Trophoblast cell (in vitro differentiated cells and primary cell): ENCODE results near the gene MGME1.

Experiments
- DNase-seq, 2 donors: peaks; one replicate each; pipeline ENCODE4 v3.0.0-alpha.2; 2016
- H2AFZ ChIP-seq: 2 replicates; pipeline ENCODE4 v1.6.1; 2013; ENCODE audit warnings: low read length, moderate library complexity, mild to moderate bottlenecking; ENCODE audit not compliant: insufficient read depth, poor library complexity
- H2AK5ac ChIP-seq: 2 replicates; pipeline ENCODE4 v1.6.1; 2013; ENCODE audit warnings: mild to moderate bottlenecking, low read length
- H2BK120ac ChIP-seq: 2 replicates; pipeline ENCODE4 v1.6.1; 2013; ENCODE audit warnings: low read length, mild to moderate bottlenecking, moderate library complexity; ENCODE audit not compliant: insufficient read depth, poor library complexity
- H2BK12ac ChIP-seq: 2 replicates; pipeline ENCODE4 v1.6.1; 2013; ENCODE audit warnings: mild to moderate bottlenecking, low read length, moderate library complexity
- H2BK5ac ChIP-seq: 2 replicates; pipeline ENCODE4 v1.6.1; 2013; ENCODE audit warnings: low read length, low read depth, moderate library complexity, mild to moderate bottlenecking; ENCODE audit not compliant: poor library complexity
- H3K14ac ChIP-seq: 2 replicates; pipeline ENCODE4 v1.6.1; 2013; ENCODE audit warnings: mild to moderate bottlenecking, low read length
- H3K18ac ChIP-seq: 2 replicates; pipeline ENCODE4 v1.6.1; 2013; ENCODE audit warnings: mild to moderate bottlenecking, low read length
- H3K23ac ChIP-seq: 2 replicates; pipeline ENCODE4 v1.6.1; 2013; ENCODE audit warnings: low read length
- H3K27ac ChIP-seq: 2 replicates; pipeline ENCODE4 v1.5.1; 2013; ENCODE audit warnings: low read depth, mild to moderate bottlenecking, inconsistent platforms, low read length, moderate library complexity
- H3K27me3 ChIP-seq: 2 replicates; pipeline ENCODE4 v1.6.1; 2013; ENCODE audit warnings: inconsistent platforms, mild to moderate bottlenecking, low read length, moderate library complexity; ENCODE audit not compliant: insufficient read depth
- H3K36me3 ChIP-seq, 2 experiments: 1 replicate in 1 of 2; 2 replicates in 1 of 2; pipeline ENCODE4 v1.6.1; 2013; ENCODE audit warnings: low read length in 2 of 2, mild to moderate bottlenecking in 2 of 2, moderate library complexity in 1 of 2; ENCODE audit not compliant: insufficient read depth in 2 of 2, control insufficient read depth in 1 of 2
- H3K4ac ChIP-seq: 2 replicates; pipeline ENCODE4 v1.6.1; 2013; ENCODE audit warnings: low read depth, mild to moderate bottlenecking, low read length, moderate library complexity
- H3K4me1 ChIP-seq, 2 experiments: 1 replicate in 1 of 2; 2 replicates in 1 of 2; pipeline ENCODE4 v1.6.1; 2013; ENCODE audit warnings: low read length in 2 of 2, mild to moderate bottlenecking in 2 of 2, moderate library complexity in 1 of 2; ENCODE audit not compliant: insufficient read depth in 2 of 2, control insufficient read depth in 1 of 2
- H3K4me2 ChIP-seq: 2 replicates; pipeline ENCODE4 v1.6.1; 2013; ENCODE audit warnings: inconsistent platforms, mild to moderate bottlenecking, low read length, moderate library complexity
- H3K4me3 ChIP-seq: 2 replicates; pipeline ENCODE4 v1.5.1; 2013; ENCODE audit warnings: mild to moderate bottlenecking, low read depth, low read length, inconsistent platforms
- H3K79me1 ChIP-seq: one replicate; pipeline ENCODE4 v1.6.1; 2013; ENCODE audit warnings: low read length
- H3K79me2 ChIP-seq: 2 replicates; pipeline ENCODE4 v1.6.1; 2013; ENCODE audit warnings: low read length, mild to moderate bottlenecking; ENCODE audit not compliant: control insufficient read depth, insufficient read depth, poor library complexity
- H3K9ac ChIP-seq: 2 replicates; pipeline ENCODE4 v1.6.1; 2013; ENCODE audit warnings: mild to moderate bottlenecking, low read length
- H3K9me3 ChIP-seq: 2 replicates; pipeline ENCODE4 v1.6.1; 2013; ENCODE audit warnings: low read depth, mild to moderate bottlenecking, control low read depth, inconsistent platforms, low read length; ENCODE audit not compliant: insufficient read depth
- H4K12ac ChIP-seq: 2 replicates; pipeline ENCODE4 v1.6.1; 2013; ENCODE audit warnings: low read depth, mild to moderate bottlenecking, low read length, moderate library complexity
- H4K8ac ChIP-seq: 2 replicates; pipeline ENCODE4 v1.6.1; 2013; ENCODE audit warnings: low read depth, mild to moderate bottlenecking, low read length, moderate library complexity
- H4K91ac ChIP-seq: one replicate; pipeline ENCODE4 v1.6.1; 2013; ENCODE audit warnings: low read depth, mild to moderate bottlenecking, low read length, moderate library complexity
- WGBS: extraction: QIAGEN DNeasy Blood & Tissue Kit; methylation state at CpG from one replicate; pipeline ENCODE4 v1.1.7; 2013; ENCODE audit warnings: missing lambda C conversion rate; ENCODE audit not compliant: insufficient read length, insufficient coverage; ENCODE audit errors: extremely low coverage; 5-methylcytosine and 5-hydroxymethylcytosine counted together

The MGME1 gene

DNA sequence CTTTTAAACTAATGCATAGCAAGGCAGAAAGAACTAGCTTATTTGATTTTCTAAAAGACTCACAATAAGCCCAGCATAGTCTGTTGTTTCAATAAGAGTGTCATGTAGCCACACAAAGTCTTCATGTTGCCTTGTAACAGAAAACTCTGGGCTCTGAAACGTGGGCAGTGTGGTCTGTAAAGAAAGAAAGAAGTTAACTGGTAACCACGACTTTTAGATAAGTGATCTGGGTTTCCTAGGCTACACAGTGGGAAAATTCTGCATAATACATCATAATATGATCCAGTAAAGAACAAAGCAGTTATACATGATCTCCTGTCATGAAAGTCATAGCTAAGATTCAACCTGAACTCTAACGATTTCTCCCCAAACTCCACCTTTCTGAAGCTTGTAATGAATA lies 13.5 kb upstream of the MGME1 start:
- H2AK5ac ChIP-seq, result no peak overlapping the region
- WGBS, result no CpG with 5 or more reads among the region's 3 CpGs
- no peak overlapping the region for H2BK5ac ChIP-seq
- no peaks in the 10 kb centered on the region for H3K9me3 ChIP-seq
- H3K4me1 ChIP-seq, result no peaks in the 10 kb centered on the region
- H3K27me3 ChIP-seq, result no peaks in the 10 kb centered on the region
- H2BK12ac ChIP-seq, result no peak overlapping the region
- H3K9ac ChIP-seq, result no peak overlapping the region
- H3K79me1 ChIP-seq, result no peaks in the 10 kb centered on the region
- no peak overlapping the region for H3K4me3 ChIP-seq
- H3K18ac ChIP-seq, result no peak overlapping the region
- no peak overlapping the region for H4K12ac ChIP-seq
- H2AFZ ChIP-seq, result no peak overlapping the region
- H4K8ac ChIP-seq, result no peak overlapping the region
- H3K4me2 ChIP-seq, result no peak overlapping the region
- H3K14ac ChIP-seq, result no peak overlapping the region
- peaks cover 19 to 43% of the 10 kb centered on the region in 2 experiments for H3K36me3 ChIP-seq
- no peak overlapping the region for H3K27ac ChIP-seq
- H3K79me2 ChIP-seq, result peaks cover 19% of the 10 kb centered on the region
- H3K4ac ChIP-seq, result peak overlapping the region; percentile 33
- H3K23ac ChIP-seq, result no peak overlapping the region
- no peak overlapping the region for H4K91ac ChIP-seq
- H2BK120ac ChIP-seq, result no peak overlapping the region
- DNase-seq, result no peak

DNA sequence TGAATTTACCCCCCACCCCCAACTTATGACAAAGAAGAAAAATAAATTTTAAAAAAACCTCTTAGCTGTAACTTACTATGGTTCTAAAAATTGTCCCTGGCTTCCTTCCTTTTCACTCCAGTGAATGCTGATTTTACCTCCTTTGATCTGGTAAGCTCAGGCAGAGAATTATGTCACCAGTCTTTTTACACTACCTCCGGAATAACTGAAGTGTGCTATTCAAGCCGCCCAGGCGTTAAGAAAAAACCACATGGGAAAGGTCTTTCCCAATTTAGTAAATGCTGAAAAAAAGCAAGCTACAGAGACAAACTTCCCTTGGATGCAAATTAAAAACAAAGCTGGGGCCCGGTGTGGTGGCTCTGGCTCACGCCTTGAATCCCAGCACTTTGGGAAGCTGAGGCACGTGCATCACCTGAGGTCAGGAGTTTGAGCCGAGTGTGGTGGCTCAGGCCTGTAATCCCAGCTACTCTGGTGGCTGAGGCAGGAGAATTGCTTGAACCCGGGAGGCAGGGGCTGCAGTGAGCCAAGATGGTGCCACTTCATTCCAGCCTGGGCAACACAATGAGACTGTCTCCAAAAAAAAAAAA lies 12.6 kb upstream of the MGME1 start:
- H3K9ac ChIP-seq, result no peak overlapping the region
- H3K23ac ChIP-seq, result no peak overlapping the region
- H3K4me2 ChIP-seq, result no peak overlapping the region
- H4K12ac ChIP-seq, result no peak overlapping the region
- peaks cover 0 to 3% of the 10 kb centered on the region in 2 experiments for H3K4me1 ChIP-seq
- no peak overlapping the region for H2BK120ac ChIP-seq
- H4K8ac ChIP-seq, result no peak overlapping the region
- no peak for DNase-seq
- H3K27ac ChIP-seq, result no peak overlapping the region
- H3K14ac ChIP-seq, result no peak overlapping the region
- peaks cover 19 to 36% of the 10 kb centered on the region in 2 experiments for H3K36me3 ChIP-seq
- no peaks in the 10 kb centered on the region for H3K9me3 ChIP-seq
- no peaks in the 10 kb centered on the region for H3K79me1 ChIP-seq
- H3K27me3 ChIP-seq, result no peaks in the 10 kb centered on the region
- no peak overlapping the region for H2AK5ac ChIP-seq
- H2BK12ac ChIP-seq, result no peak overlapping the region
- H3K4ac ChIP-seq, result peak overlapping the region; percentile 81
- no peak overlapping the region for H2BK5ac ChIP-seq
- no peak overlapping the region for H3K4me3 ChIP-seq
- H2AFZ ChIP-seq, result no peak overlapping the region
- WGBS, result no CpG with 5 or more reads among the region's 8 CpGs
- H4K91ac ChIP-seq, result no peak overlapping the region
- H3K79me2 ChIP-seq, result peaks cover 24% of the 10 kb centered on the region
- no peak overlapping the region for H3K18ac ChIP-seq

DNA sequence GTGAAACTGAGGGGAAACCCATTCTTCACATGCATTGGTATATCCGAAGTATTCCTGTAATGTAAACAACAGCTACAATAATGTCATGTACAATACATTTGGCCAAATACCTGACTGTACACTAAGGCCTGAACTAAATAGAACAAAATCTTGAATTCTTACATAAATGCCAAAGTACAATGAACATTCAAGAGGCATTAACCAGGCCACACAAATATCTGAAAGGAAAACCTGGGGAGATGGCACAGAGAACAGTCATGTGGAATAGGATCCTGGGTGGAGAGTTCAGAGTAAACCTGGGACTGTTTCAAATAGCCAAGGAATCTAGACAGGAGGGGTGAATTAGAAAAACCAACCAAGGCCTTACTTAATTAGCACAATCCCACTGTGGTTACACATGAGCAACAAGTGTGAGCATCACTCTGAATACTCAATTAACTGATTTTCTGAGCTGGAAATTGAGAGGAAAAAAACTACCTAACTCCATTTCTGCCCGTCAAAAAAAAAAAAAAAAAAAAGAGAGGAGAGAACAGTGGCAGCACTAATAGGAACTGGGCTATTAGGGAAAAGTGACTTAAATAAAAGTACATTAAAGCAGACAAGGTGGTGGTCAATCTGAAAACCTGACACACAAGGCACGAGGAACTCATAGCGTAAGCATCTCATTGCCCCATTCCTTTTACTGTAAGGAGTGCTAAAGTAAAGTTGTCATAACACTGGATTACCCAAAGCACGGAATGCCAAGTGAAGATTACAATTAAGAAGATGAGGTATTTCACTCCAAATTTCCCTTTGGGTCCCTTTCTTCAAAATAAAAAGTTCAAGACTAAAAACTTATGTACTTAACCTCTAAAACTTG lies 11.1 kb upstream of the MGME1 start:
- Histone ChIP-seq H3K9me3 (no peaks in the 10 kb centered on the region), H4K91ac (no peak overlapping the region), H2BK120ac (no peak overlapping the region), H2AFZ (no peak overlapping the region), H4K8ac (no peak overlapping the region), H3K27ac (no peak overlapping the region), H3K18ac (no peak overlapping the region), H3K4me2 (no peak overlapping the region), H3K4me1 (peaks cover 0 to 3% of the 10 kb centered on the region in 2 experiments), H3K79me1 (no peaks in the 10 kb centered on the region), H3K4me3 (no peak overlapping the region), H2BK12ac (no peak overlapping the region), H3K79me2 (peaks cover 26% of the 10 kb centered on the region), H3K23ac (no peak overlapping the region), H2AK5ac (no peak overlapping the region), H3K36me3 (peaks cover 18 to 33% of the 10 kb centered on the region in 2 experiments), H2BK5ac (no peak overlapping the region), H3K9ac (no peak overlapping the region), H3K4ac (peak overlapping the region; percentile 91), H4K12ac (no peak overlapping the region), H3K14ac (no peak overlapping the region), H3K27me3 (no peaks in the 10 kb centered on the region)
- DNase-seq, result peak in 1 of 2 donors; percentile 67
- no CpG with 5 or more reads among the region's 5 CpGs for WGBS

DNA sequence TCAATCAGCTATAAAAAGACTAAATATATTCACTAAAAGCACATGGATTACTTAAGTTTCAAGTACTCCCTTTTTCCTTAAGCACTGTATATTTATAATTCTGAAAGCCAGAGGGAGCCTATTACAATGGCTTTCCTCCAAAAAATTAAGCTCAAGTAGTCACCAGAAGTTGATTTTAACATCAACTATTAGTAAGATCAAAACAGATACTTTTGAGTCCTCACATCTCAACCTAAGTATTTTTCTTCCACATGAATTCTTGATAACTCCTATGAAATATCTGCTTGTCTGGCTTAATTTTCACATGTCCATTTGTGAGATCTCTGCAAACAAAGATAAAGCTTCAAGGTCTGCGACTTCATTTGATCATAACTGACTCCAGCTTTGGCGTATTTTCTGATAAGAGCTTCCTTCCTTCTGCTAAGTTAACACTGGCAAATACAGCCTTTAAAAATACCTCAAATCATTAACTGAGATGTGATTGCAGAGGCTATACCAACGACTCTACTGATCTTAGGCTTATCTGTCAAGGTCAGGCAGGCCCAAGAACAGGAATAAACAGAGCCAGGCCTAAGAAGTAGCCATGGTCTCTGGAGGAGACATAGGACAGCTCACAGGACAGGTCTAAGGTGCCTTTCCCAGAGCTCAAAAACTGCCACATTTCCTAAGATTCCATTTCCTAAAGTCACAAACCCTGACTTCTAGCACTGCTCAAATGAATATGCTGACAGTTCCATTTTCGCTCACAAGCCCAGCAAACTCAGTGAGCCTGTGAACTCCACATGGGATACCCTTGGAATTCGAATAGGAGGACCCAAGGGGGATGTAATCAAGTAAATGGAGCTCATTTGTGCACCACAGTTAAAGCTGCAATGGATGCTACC lies 10.2 kb upstream of the MGME1 start:
- Histone ChIP-seq H3K36me3 (peaks cover 15 to 29% of the 10 kb centered on the region in 2 experiments), H2AK5ac (no peak overlapping the region), H3K9ac (no peak overlapping the region), H3K4me1 (peaks cover 2 to 5% of the 10 kb centered on the region in 2 experiments), H3K4me2 (no peak overlapping the region), H3K79me2 (peaks cover 32% of the 10 kb centered on the region), H3K4ac (peak overlapping the region; percentile 57), H2BK5ac (no peak overlapping the region), H3K9me3 (no peaks in the 10 kb centered on the region), H3K14ac (no peak overlapping the region), H3K27me3 (no peaks in the 10 kb centered on the region), H4K12ac (no peak overlapping the region), H2AFZ (no peak overlapping the region), H2BK12ac (no peak overlapping the region), H4K8ac (no peak overlapping the region), H4K91ac (no peak overlapping the region), H3K79me1 (no peaks in the 10 kb centered on the region), H3K27ac (no peak overlapping the region), H2BK120ac (no peak overlapping the region), H3K4me3 (no peak overlapping the region), H3K23ac (no peak overlapping the region), H3K18ac (no peak overlapping the region)
- no CpG with 5 or more reads among the region's 5 CpGs for WGBS
- no peak for DNase-seq
